GM12891 (cell line): ENCODE results near the gene IQCF6.

Experiments
- POLR2A ChIP-seq: IDR thresholded peaks from 2 replicates; pipeline ENCODE4 v1.6.1; 2011; ENCODE audit warnings: low read depth, low read length, control low read depth
- POLR2AphosphoS5 ChIP-seq: IDR thresholded peaks from 2 replicates; pipeline ENCODE4 v1.6.1; 2011; ENCODE audit warnings: low read depth, low read length, control low read depth
- POU2F2 ChIP-seq: IDR thresholded peaks from 2 replicates; pipeline ENCODE4 v1.6.1; 2011; ENCODE audit warnings: low read depth, mild to moderate bottlenecking, control low read depth, low read length, moderate library complexity
- SPI1 ChIP-seq: IDR thresholded peaks from 2 replicates; pipeline ENCODE4 v1.6.1; 2011; ENCODE audit warnings: low read depth, low read length, control low read depth
- TAF1 ChIP-seq: IDR thresholded peaks from 2 replicates; pipeline ENCODE4 v1.6.1; 2011; ENCODE audit warnings: low read depth, low read length, control low read depth

- TF ChIP-seq POLR2A (no peak), SPI1 (no peak), POLR2AphosphoS5 (no peak), TAF1 (no peak), POU2F2 (no peak)
These were observed 30.7 kb downstream of the IQCF6 start for GRCh38 chr3:51748327-51748726.
